ENCODE measurements around the gene CD59. TPM values are rescaled to one million over a fixed set of nuclear protein-coding genes. Genes with fewer than 3 reads are reported as not detected.

Gene CD59
- total and polyA plus RNA-seq, 10 of the 15 experiments (the other 5 are each of a cell fraction or from before 2014, with no cell fraction given), result 55.5 to 256 (median 181) TPM

DNA sequence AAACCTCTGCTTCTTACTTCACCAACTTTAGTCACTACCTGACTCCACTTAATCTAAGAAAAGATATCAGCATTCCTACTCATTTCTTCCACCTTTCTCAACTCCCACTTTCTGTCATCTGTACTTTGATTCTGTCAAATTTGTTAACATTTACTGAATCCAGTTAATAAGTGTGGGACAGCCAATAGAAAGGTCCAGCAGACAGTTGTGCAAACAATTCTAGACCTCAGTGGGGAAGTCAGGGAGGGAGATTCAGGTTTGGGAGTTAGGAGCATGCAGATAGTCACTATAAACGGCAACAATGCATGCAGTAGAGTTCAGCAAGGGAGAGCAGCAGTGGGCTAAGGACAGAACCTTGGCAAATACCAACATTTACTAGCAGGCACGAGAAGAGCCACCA lies 34.0 kb upstream of the CD59 start (continued):
- TF ChIP-seq, protein P1, sequence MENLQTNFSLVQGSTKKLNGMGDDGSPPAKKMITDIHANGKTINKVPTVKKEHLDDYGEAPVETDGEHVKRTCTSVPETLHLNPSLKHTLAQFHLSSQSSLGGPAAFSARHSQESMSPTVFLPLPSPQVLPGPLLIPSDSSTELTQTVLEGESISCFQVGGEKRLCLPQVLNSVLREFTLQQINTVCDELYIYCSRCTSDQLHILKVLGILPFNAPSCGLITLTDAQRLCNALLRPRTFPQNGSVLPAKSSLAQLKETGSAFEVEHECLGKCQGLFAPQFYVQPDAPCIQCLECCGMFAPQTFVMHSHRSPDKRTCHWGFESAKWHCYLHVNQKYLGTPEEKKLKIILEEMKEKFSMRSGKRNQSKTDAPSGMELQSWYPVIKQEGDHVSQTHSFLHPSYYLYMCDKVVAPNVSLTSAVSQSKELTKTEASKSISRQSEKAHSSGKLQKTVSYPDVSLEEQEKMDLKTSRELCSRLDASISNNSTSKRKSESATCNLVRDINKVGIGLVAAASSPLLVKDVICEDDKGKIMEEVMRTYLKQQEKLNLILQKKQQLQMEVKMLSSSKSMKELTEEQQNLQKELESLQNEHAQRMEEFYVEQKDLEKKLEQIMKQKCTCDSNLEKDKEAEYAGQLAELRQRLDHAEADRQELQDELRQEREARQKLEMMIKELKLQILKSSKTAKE (IDR thresholded peaks at IDR 0.05; ENCODE audit: low read depth, poor library complexity, severe bottlenecking), result no peak
- no peak for TF ChIP-seq EP300 (IDR thresholded peaks at IDR 0.05; ENCODE audit: borderline replicate concordance in 1 of 2, control insufficient read depth in 1 of 2, low read depth in 2 of 2, low read length in 2 of 2)
- TF ChIP-seq BRCA1 (IDR thresholded peaks at IDR 0.05; ENCODE audit: low read depth, low read length), result no peak
- TF ChIP-seq GATAD2B (conservative IDR thresholded peaks at IDR 0.05; ENCODE audit: low read depth), result no peak
- no peak for TF ChIP-seq CHD4 (IDR thresholded peaks at IDR 0.05)
- TF ChIP-seq POLR2AphosphoS2 (IDR thresholded peaks at IDR 0.05; ENCODE audit: low read depth, low read length), result no peak
- TF ChIP-seq STAT3 (IDR thresholded peaks at IDR 0.05; ENCODE audit: low read depth, low read length), result no peak
- no peak for TF ChIP-seq POLR2A (IDR thresholded peaks at IDR 0.05; ENCODE audit: low read depth, low read length)
- no peak for TF ChIP-seq ZNF24 (IDR thresholded peaks at IDR 0.05)

DNA sequence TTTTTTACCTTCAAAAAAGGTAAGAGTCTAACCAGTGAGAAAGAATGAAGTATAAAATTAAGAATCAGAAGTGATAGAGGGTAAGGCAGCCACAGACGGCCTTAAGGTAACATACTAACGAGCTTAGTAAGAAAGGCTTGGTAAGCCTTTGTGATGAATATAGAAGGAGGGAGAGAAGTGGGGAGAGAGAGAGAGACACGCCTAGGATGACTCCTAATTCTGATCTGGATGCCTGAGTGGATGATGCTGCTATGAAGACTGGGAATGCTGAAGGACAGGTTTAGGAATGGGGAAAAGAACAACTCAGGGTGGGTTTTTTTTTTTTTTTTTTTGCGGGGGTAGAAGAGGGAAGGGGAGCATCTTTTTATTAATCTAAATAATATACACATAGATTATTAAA lies 33.3 kb upstream of the CD59 start:
- Histone ChIP-seq H4K20me1 (ENCODE audit: control insufficient read depth, insufficient read depth) (peaks cover 2% of the 10 kb centered on the region; the same call in 1 of the 2 replicates), H2AFZ (ENCODE audit: control insufficient read depth, low read depth, low read length) (no peak overlapping the region), H3K36me3 (ENCODE audit: control insufficient read depth in 2 of 2, insufficient read depth in 2 of 2, low read length in 1 of 2) (peaks cover 0 to 3% of the 10 kb centered on the region in 2 experiments; a peak in 2 of 4 replicates), H3K4me3 (no peak overlapping the region), H3K9ac (ENCODE audit: control insufficient read depth, insufficient read depth, low read length) (no peak overlapping the region), H3K27ac (ENCODE audit: control insufficient read depth, insufficient read depth) (no peak overlapping the region), H3K79me2 (ENCODE audit: control insufficient read depth, insufficient read depth, low read length) (peaks cover 3% of the 10 kb centered on the region), H3K27me3 (replicated peaks in 1 of 2; ENCODE audit: control insufficient read depth in 2 of 2, insufficient read depth in 2 of 2, low read length in 1 of 2) (no peaks in the 10 kb centered on the region), H3K4me1 (ENCODE audit: control insufficient read depth, insufficient read depth, low read length) (peaks cover 3% of the 10 kb centered on the region; the same call in 1 of the 2 replicates), H3K4me2 (ENCODE audit: control insufficient read depth, insufficient read depth) (no peak overlapping the region), H3K9me3 (replicated peaks; ENCODE audit: control insufficient read depth, insufficient read depth, low read length) (no peaks in the 10 kb centered on the region)
- ATAC-seq (no peak), DNase-seq (ENCODE audit: low read depth, low spot score) (no peak), FAIRE-seq (no peak)
- BruUV-seq (replicated peaks), result no TSS peak
- ChIA-PET RAD21 (ENCODE audit: unreplicated experiment) (interaction anchor here (0.5 kb wide), 1 partner anchor 33 kb away, joined by 3 read pairs; the partner anchor contains the start of gene CD59), POLR2A (interaction anchor here (1.1 kb wide), 1 partner anchor 8 kb away, joined by 3 read pairs; no protein-coding TSS in a partner anchor), CTCF (interaction anchor here (0.9 kb wide), 1 partner anchor 12 kb away, joined by 3 read pairs; no protein-coding TSS in a partner anchor), SMC1A (ENCODE audit: uncharacterized antibody, unreplicated experiment) (interaction anchor here (0.6 to 1.2 kb wide), 2 partner anchors 16 to 36 kb away, joined by 3 to 5 read pairs; no protein-coding TSS in a partner anchor)
- intact Hi-C loops (cut with micrococcal nuclease; ENCODE audit: unreplicated experiment) (no loop called here), in situ Hi-C loops (cut with MboI) (no loop called here)
- TF ChIP-seq BCL11A (IDR thresholded peaks at IDR 0.05; ENCODE audit: low read depth, low read length) (no peak), CBX5 (IDR thresholded peaks at IDR 0.05; ENCODE audit: low read depth) (no peak), MTA3 (IDR thresholded peaks at IDR 0.05; ENCODE audit: borderline replicate concordance, low read length) (no peak), PAX8 (IDR thresholded peaks at IDR 0.05) (no peak), RAD21 (IDR thresholded peaks at IDR 0.05; ENCODE audit: insufficient read depth, low read depth, low read length) (no peak), HDAC2 (IDR thresholded peaks at IDR 0.05) (no peak), NBN (IDR thresholded peaks at IDR 0.05) (no peak)
- TF ChIP-seq, protein P2, sequence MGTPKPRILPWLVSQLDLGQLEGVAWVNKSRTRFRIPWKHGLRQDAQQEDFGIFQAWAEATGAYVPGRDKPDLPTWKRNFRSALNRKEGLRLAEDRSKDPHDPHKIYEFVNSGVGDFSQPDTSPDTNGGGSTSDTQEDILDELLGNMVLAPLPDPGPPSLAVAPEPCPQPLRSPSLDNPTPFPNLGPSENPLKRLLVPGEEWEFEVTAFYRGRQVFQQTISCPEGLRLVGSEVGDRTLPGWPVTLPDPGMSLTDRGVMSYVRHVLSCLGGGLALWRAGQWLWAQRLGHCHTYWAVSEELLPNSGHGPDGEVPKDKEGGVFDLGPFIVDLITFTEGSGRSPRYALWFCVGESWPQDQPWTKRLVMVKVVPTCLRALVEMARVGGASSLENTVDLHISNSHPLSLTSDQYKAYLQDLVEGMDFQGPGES (IDR thresholded peaks at IDR 0.05), result no peak
- TF ChIP-seq, protein P3, sequence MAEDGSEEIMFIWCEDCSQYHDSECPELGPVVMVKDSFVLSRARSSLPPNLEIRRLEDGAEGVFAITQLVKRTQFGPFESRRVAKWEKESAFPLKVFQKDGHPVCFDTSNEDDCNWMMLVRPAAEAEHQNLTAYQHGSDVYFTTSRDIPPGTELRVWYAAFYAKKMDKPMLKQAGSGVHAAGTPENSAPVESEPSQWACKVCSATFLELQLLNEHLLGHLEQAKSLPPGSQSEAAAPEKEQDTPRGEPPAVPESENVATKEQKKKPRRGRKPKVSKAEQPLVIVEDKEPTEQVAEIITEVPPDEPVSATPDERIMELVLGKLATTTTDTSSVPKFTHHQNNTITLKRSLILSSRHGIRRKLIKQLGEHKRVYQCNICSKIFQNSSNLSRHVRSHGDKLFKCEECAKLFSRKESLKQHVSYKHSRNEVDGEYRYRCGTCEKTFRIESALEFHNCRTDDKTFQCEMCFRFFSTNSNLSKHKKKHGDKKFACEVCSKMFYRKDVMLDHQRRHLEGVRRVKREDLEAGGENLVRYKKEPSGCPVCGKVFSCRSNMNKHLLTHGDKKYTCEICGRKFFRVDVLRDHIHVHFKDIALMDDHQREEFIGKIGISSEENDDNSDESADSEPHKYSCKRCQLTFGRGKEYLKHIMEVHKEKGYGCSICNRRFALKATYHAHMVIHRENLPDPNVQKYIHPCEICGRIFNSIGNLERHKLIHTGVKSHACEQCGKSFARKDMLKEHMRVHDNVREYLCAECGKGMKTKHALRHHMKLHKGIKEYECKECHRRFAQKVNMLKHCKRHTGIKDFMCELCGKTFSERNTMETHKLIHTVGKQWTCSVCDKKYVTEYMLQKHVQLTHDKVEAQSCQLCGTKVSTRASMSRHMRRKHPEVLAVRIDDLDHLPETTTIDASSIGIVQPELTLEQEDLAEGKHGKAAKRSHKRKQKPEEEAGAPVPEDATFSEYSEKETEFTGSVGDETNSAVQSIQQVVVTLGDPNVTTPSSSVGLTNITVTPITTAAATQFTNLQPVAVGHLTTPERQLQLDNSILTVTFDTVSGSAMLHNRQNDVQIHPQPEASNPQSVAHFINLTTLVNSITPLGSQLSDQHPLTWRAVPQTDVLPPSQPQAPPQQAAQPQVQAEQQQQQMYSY (CRISPR knock-in tag; IDR thresholded peaks at IDR 0.05), result no peak
- 97% methylated on average over 3 of the region's 4 CpGs for WGBS (ENCODE audit: insufficient coverage, insufficient replicate concordance, low lambda C conversion rate, missing lambda C conversion rate)
